Measurements from ENCODE around the gene DNMBP.
A peak's percentile ranks its signal among the peaks of the same experiment; 100 is the strongest.
"Not testable (repeated sequence)": the region's sequence is repeated elsewhere in the genome, so short reads cannot be mapped to it uniquely, and the experiment has no call there.

Gene DNMBP

GRCh38 chr10:100014071-100014762 lies 4.5 kb upstream of the DNMBP start:
- H3K4me3 ChIP-seq (ENCODE audit: low read depth, low read length): no peak overlapping the region
- H3K27me3 ChIP-seq (ENCODE audit: control insufficient read depth, insufficient read depth, low read length): peaks cover 9% of the 10 kb centered on the region
- no peaks in the 10 kb centered on the region for H3K9me3 ChIP-seq (ENCODE audit: control insufficient read depth, insufficient read depth, low read length)
- no peaks in the 10 kb centered on the region for H3K36me3 ChIP-seq (ENCODE audit: control insufficient read depth, insufficient read depth, low read length)
- H3K9ac ChIP-seq (ENCODE audit: low read depth, low read length): no peak overlapping the region
- H3K4me1 ChIP-seq (ENCODE audit: control insufficient read depth, insufficient read depth, low read length): no peaks in the 10 kb centered on the region

- peaks cover 3% of the 10 kb centered on the region for H3K4me1 ChIP-seq (ENCODE audit: control insufficient read depth, insufficient read depth, low read length)
- no peaks in the 10 kb centered on the region for H3K9me3 ChIP-seq (ENCODE audit: control insufficient read depth, insufficient read depth, low read length)
- no peaks in the 10 kb centered on the region for H3K36me3 ChIP-seq (ENCODE audit: control insufficient read depth, insufficient read depth, low read length)
- H3K9ac ChIP-seq (ENCODE audit: low read depth, low read length): no peak overlapping the region
- H3K4me3 ChIP-seq (ENCODE audit: low read depth, low read length): no peak overlapping the region
- H3K27me3 ChIP-seq (ENCODE audit: control insufficient read depth, insufficient read depth, low read length): peaks cover 9% of the 10 kb centered on the region
Measured at GRCh38 chr10:100013621-100014020, 3.9 kb upstream of the DNMBP start.

GRCh38 chr10:100011906-100012305 lies 2.2 kb upstream of the DNMBP start:
- not testable (repeated sequence) for H3K27me3 ChIP-seq (ENCODE audit: control insufficient read depth, insufficient read depth, low read length); H3K9me3 ChIP-seq (ENCODE audit: control insufficient read depth, insufficient read depth, low read length); H3K36me3 ChIP-seq (ENCODE audit: control insufficient read depth, insufficient read depth, low read length); H3K4me3 ChIP-seq (ENCODE audit: low read depth, low read length); H3K4me1 ChIP-seq (ENCODE audit: control insufficient read depth, insufficient read depth, low read length); H3K9ac ChIP-seq (ENCODE audit: low read depth, low read length)

GRCh38 chr10:100009283-100009792 lies 409 bp downstream of the DNMBP start:
- no peaks in the 10 kb centered on the region for H3K9me3 ChIP-seq (ENCODE audit: control insufficient read depth, insufficient read depth, low read length)
- peak overlapping the region; percentile 81 for H3K4me3 ChIP-seq (ENCODE audit: low read depth, low read length)
- H3K27me3 ChIP-seq (ENCODE audit: control insufficient read depth, insufficient read depth, low read length): peaks cover 9% of the 10 kb centered on the region
- H3K9ac ChIP-seq (ENCODE audit: low read depth, low read length): peak overlapping the region; percentile 50
- peaks cover 7% of the 10 kb centered on the region for H3K4me1 ChIP-seq (ENCODE audit: control insufficient read depth, insufficient read depth, low read length)
- H3K36me3 ChIP-seq (ENCODE audit: control insufficient read depth, insufficient read depth, low read length): no peaks in the 10 kb centered on the region

GRCh38 chr10:100008708-100009282 lies 952 bp downstream of the DNMBP start:
- Histone ChIP-seq H3K36me3 (ENCODE audit: control insufficient read depth, insufficient read depth, low read length) (no peaks in the 10 kb centered on the region), H3K9ac (ENCODE audit: low read depth, low read length) (peak overlapping the region; percentile 50), H3K4me1 (ENCODE audit: control insufficient read depth, insufficient read depth, low read length) (peaks cover 7% of the 10 kb centered on the region), H3K9me3 (ENCODE audit: control insufficient read depth, insufficient read depth, low read length) (no peaks in the 10 kb centered on the region), H3K27me3 (ENCODE audit: control insufficient read depth, insufficient read depth, low read length) (peaks cover 9% of the 10 kb centered on the region), H3K4me3 (ENCODE audit: low read depth, low read length) (peak overlapping the region; percentile 81)

GRCh38 chr10:100008142-100008522 lies 1.6 kb downstream of the DNMBP start:
- Histone ChIP-seq H3K9me3 (ENCODE audit: control insufficient read depth, insufficient read depth, low read length) (no peaks in the 10 kb centered on the region), H3K4me3 (ENCODE audit: low read depth, low read length) (no peak overlapping the region), H3K9ac (ENCODE audit: low read depth, low read length) (no peak overlapping the region)

GRCh38 chr10:100007231-100008141 lies 2.3 kb downstream of the DNMBP start:
- Histone ChIP-seq H3K9me3 (ENCODE audit: control insufficient read depth, insufficient read depth, low read length) (no peaks in the 10 kb centered on the region), H3K4me1 (ENCODE audit: control insufficient read depth, insufficient read depth, low read length) (peaks cover 7% of the 10 kb centered on the region), H3K9ac (ENCODE audit: low read depth, low read length) (no peak overlapping the region), H3K36me3 (ENCODE audit: control insufficient read depth, insufficient read depth, low read length) (no peaks in the 10 kb centered on the region), H3K27me3 (ENCODE audit: control insufficient read depth, insufficient read depth, low read length) (peaks cover 9% of the 10 kb centered on the region), H3K4me3 (ENCODE audit: low read depth, low read length) (no peak overlapping the region)

More at GRCh38 chr10:100008142-100008522, 1.6 kb downstream of the DNMBP start:
- H3K27me3 ChIP-seq (ENCODE audit: control insufficient read depth, insufficient read depth, low read length): peaks cover 9% of the 10 kb centered on the region
- H3K4me1 ChIP-seq (ENCODE audit: control insufficient read depth, insufficient read depth, low read length): peaks cover 7% of the 10 kb centered on the region
- H3K36me3 ChIP-seq (ENCODE audit: control insufficient read depth, insufficient read depth, low read length): no peaks in the 10 kb centered on the region

GRCh38 chr10:100006243-100006886 lies 3.4 kb downstream of the DNMBP start:
- Histone ChIP-seq H3K4me3 (ENCODE audit: low read depth, low read length) (no peak overlapping the region), H3K9ac (ENCODE audit: low read depth, low read length) (no peak overlapping the region), H3K36me3 (ENCODE audit: control insufficient read depth, insufficient read depth, low read length) (no peaks in the 10 kb centered on the region), H3K27me3 (ENCODE audit: control insufficient read depth, insufficient read depth, low read length) (peaks cover 9% of the 10 kb centered on the region), H3K9me3 (ENCODE audit: control insufficient read depth, insufficient read depth, low read length) (no peaks in the 10 kb centered on the region), H3K4me1 (ENCODE audit: control insufficient read depth, insufficient read depth, low read length) (peaks cover 7% of the 10 kb centered on the region)

- H3K4me1 ChIP-seq (ENCODE audit: control insufficient read depth, insufficient read depth, low read length): peaks cover 7% of the 10 kb centered on the region
- H3K9me3 ChIP-seq (ENCODE audit: control insufficient read depth, insufficient read depth, low read length): no peaks in the 10 kb centered on the region
- H3K9ac ChIP-seq (ENCODE audit: low read depth, low read length): no peak overlapping the region
- H3K36me3 ChIP-seq (ENCODE audit: control insufficient read depth, insufficient read depth, low read length): no peaks in the 10 kb centered on the region
- H3K4me3 ChIP-seq (ENCODE audit: low read depth, low read length): no peak overlapping the region
- H3K27me3 ChIP-seq (ENCODE audit: control insufficient read depth, insufficient read depth, low read length): no peaks in the 10 kb centered on the region
Measured at GRCh38 chr10:100004805-100005510, 4.8 kb downstream of the DNMBP start.

GRCh38 chr10:100000109-100000644 lies 9.6 kb downstream of the DNMBP start:
- no peak overlapping the region for H3K9ac ChIP-seq (ENCODE audit: low read depth, low read length)
- no peaks in the 10 kb centered on the region for H3K9me3 ChIP-seq (ENCODE audit: control insufficient read depth, insufficient read depth, low read length)
- H3K4me1 ChIP-seq (ENCODE audit: control insufficient read depth, insufficient read depth, low read length): peaks cover 4% of the 10 kb centered on the region
- no peaks in the 10 kb centered on the region for H3K36me3 ChIP-seq (ENCODE audit: control insufficient read depth, insufficient read depth, low read length)
- no peaks in the 10 kb centered on the region for H3K27me3 ChIP-seq (ENCODE audit: control insufficient read depth, insufficient read depth, low read length)
- H3K4me3 ChIP-seq (ENCODE audit: low read depth, low read length): no peak overlapping the region

Data from iPS-15b (cell line).